ENCODE measurements around the gene COLEC11.

The COLEC11 gene

DNA sequence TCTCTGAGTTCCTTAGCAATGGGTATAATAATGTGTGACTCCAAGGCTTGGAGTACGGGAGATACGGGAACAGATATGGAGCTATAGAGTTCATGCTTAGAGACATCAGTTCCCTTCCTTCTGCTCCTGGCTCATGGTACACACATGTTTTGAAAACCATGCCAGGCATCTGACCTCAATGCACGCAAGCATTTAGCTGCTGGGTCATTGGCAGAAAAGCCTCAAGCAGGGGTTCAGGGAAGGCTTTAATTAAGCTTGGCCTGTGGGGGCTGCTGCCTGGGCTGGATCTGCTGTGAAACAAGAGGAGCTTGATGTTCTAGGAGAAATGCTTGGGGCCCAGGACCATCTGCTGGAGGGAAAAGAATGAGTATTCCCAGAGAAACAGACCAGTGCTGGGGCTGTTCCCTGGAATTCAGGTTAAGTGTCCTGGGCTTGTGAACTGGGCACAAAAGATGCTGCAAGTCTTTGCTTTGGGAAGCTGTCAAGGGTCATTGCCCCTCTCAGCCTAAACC is 66.3 kb downstream of the COLEC11 start:
- peak overlapping the region; percentile 56; the same call in 1 of the 2 replicates for H3K9ac ChIP-seq (ENCODE audit: low read length)
- peak overlapping the region; percentile 32; the same call in 1 of the 2 replicates for H3K4me2 ChIP-seq (ENCODE audit: low read length)
- no peak overlapping the region for H3K4me3 ChIP-seq (ENCODE audit: low read depth, low read length, poor library complexity, severe bottlenecking)
- TF ChIP-seq, protein P1, sequence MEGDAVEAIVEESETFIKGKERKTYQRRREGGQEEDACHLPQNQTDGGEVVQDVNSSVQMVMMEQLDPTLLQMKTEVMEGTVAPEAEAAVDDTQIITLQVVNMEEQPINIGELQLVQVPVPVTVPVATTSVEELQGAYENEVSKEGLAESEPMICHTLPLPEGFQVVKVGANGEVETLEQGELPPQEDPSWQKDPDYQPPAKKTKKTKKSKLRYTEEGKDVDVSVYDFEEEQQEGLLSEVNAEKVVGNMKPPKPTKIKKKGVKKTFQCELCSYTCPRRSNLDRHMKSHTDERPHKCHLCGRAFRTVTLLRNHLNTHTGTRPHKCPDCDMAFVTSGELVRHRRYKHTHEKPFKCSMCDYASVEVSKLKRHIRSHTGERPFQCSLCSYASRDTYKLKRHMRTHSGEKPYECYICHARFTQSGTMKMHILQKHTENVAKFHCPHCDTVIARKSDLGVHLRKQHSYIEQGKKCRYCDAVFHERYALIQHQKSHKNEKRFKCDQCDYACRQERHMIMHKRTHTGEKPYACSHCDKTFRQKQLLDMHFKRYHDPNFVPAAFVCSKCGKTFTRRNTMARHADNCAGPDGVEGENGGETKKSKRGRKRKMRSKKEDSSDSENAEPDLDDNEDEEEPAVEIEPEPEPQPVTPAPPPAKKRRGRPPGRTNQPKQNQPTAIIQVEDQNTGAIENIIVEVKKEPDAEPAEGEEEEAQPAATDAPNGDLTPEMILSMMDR (IDR thresholded peaks at IDR 0.05; ENCODE audit: low read length) = no peak
- TF ChIP-seq EZH2 (IDR thresholded peaks at IDR 0.05; ENCODE audit: borderline replicate concordance, low read length) = no peak
- peak overlapping the region; percentile 99 for H3K27ac ChIP-seq (ENCODE audit: low read depth, low read length, poor library complexity, severe bottlenecking)
- no peak overlapping the region for H2AFZ ChIP-seq (ENCODE audit: low read length)
- H3K36me3 ChIP-seq (ENCODE audit: insufficient read depth, low read length) = no peaks in the 10 kb centered on the region
- peaks cover 8% of the 10 kb centered on the region for H3F3A ChIP-seq (ENCODE audit: insufficient read depth, low read length)
- H3K9me2 ChIP-seq (ENCODE audit: low read depth, low read length) = no peaks in the 10 kb centered on the region
- peaks cover 84% of the 10 kb centered on the region for H3K4me1 ChIP-seq (ENCODE audit: insufficient read depth, low read length, severe bottlenecking)
- H3K27me3 ChIP-seq (ENCODE audit: insufficient read depth, low read length) = no peaks in the 10 kb centered on the region
- H4K20me1 ChIP-seq (ENCODE audit: insufficient read depth, low read length) = no peaks in the 10 kb centered on the region
- H3K79me2 ChIP-seq (ENCODE audit: insufficient read depth, low read length) = no peaks in the 10 kb centered on the region
- no peaks in the 10 kb centered on the region for H3K9me3 ChIP-seq (ENCODE audit: low read length)

DNA sequence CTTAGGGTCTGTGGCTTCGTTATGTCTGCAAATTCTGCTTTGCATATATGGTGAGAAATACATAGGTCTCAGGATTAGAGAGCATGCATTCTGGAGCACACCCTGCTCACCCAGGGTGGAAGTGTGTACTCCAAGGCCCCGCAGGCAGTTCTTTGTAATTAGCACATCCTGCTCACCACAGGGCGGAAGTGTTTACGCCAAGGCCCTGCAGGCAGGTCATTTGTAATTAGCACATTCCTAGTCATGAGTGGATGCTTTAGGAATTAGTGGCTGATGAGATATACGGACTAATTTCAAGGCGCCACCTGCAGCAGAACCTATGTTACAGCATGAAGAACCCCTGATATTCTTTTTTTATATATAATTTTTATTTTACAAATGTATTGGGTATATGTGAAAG is 67.3 kb downstream of the COLEC11 start:
- TF ChIP-seq, protein P1 (IDR thresholded peaks at IDR 0.05; ENCODE audit: low read length) = peak; percentile 44
- no peak for TF ChIP-seq EZH2 (IDR thresholded peaks at IDR 0.05; ENCODE audit: borderline replicate concordance, low read length)
- Histone ChIP-seq H3K36me3 (ENCODE audit: insufficient read depth, low read length) (no peaks in the 10 kb centered on the region), H3K79me2 (ENCODE audit: insufficient read depth, low read length) (no peaks in the 10 kb centered on the region), H3K4me2 (ENCODE audit: low read length) (peak overlapping the region; percentile 32; the same call in 1 of the 2 replicates), H3K27ac (ENCODE audit: low read depth, low read length, poor library complexity, severe bottlenecking) (peak overlapping the region; percentile 99), H4K20me1 (ENCODE audit: insufficient read depth, low read length) (no peaks in the 10 kb centered on the region), H3K4me3 (ENCODE audit: low read depth, low read length, poor library complexity, severe bottlenecking) (no peak overlapping the region), H3K4me1 (ENCODE audit: insufficient read depth, low read length, severe bottlenecking) (peaks cover 84% of the 10 kb centered on the region), H3K9me2 (ENCODE audit: low read depth, low read length) (no peaks in the 10 kb centered on the region), H2AFZ (ENCODE audit: low read length) (no peak overlapping the region), H3K9ac (ENCODE audit: low read length) (peak overlapping the region; percentile 56; the same call in 1 of the 2 replicates), H3F3A (ENCODE audit: insufficient read depth, low read length) (peaks cover 8% of the 10 kb centered on the region), H3K9me3 (ENCODE audit: low read length) (no peaks in the 10 kb centered on the region), H3K27me3 (ENCODE audit: insufficient read depth, low read length) (no peaks in the 10 kb centered on the region)

DNA sequence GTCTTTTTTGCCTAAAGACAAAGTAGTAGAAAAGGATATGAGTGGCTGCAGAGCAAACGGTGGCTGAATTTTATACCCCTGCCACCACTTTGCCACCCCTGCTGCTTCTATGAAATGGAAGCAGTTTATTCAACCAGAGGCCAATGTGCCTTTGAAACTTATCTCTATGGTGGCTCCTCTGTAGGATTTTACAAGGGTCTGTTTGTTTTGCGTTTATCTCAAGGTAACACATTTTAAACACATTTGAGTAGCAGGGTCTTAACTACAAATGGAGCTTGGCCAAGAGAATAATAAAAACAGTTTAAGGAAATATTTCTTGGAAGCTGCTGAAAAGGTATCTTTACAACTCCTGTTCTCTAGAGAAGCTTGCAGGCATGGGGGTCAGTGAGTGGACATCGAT is 69.2 kb downstream of the COLEC11 start:
- no peak overlapping the region for H3K4me3 ChIP-seq (ENCODE audit: low read depth, low read length, poor library complexity, severe bottlenecking)
- peak overlapping the region; percentile 99 for H3K27ac ChIP-seq (ENCODE audit: low read depth, low read length, poor library complexity, severe bottlenecking)
- H3K79me2 ChIP-seq (ENCODE audit: insufficient read depth, low read length) = no peaks in the 10 kb centered on the region
- H3K4me1 ChIP-seq (ENCODE audit: insufficient read depth, low read length, severe bottlenecking) = peaks cover 76% of the 10 kb centered on the region
- no peaks in the 10 kb centered on the region for H3K9me2 ChIP-seq (ENCODE audit: low read depth, low read length)
- TF ChIP-seq, protein P1 (IDR thresholded peaks at IDR 0.05; ENCODE audit: low read length) = no peak
- no peak for TF ChIP-seq EZH2 (IDR thresholded peaks at IDR 0.05; ENCODE audit: borderline replicate concordance, low read length)
- H2AFZ ChIP-seq (ENCODE audit: low read length) = no peak overlapping the region
- no peaks in the 10 kb centered on the region for H4K20me1 ChIP-seq (ENCODE audit: insufficient read depth, low read length)
- H3K36me3 ChIP-seq (ENCODE audit: insufficient read depth, low read length) = no peaks in the 10 kb centered on the region
- H3K9ac ChIP-seq (ENCODE audit: low read length) = no peak overlapping the region
- H3K27me3 ChIP-seq (ENCODE audit: insufficient read depth, low read length) = no peaks in the 10 kb centered on the region
- H3K9me3 ChIP-seq (ENCODE audit: low read length) = no peaks in the 10 kb centered on the region
- no peaks in the 10 kb centered on the region for H3F3A ChIP-seq (ENCODE audit: insufficient read depth, low read length)
- no peak overlapping the region for H3K4me2 ChIP-seq (ENCODE audit: low read length)

All from OCI-LY1 (cell line).